ENCODE measurements around the gene PLSCR3. TPM values are rescaled to one million over a fixed set of nuclear protein-coding genes. Genes with fewer than 3 reads are reported as not detected.

Gene PLSCR3
- total RNA-seq, 1 experiment from 2014 or later: 42.7 TPM

- Mint-ChIP-seq H3K36me3 (peaks cover 20% of the 10 kb centered on the region), H3K4me3 (no peak overlapping the region), H3K27ac (no peak overlapping the region), H3K27me3 (ENCODE audit: low read depth) (no peaks in the 10 kb centered on the region), H3K9me3 (no peaks in the 10 kb centered on the region), H3K4me1 (peaks cover 10% of the 10 kb centered on the region)
- ATAC-seq (no peak), DNase-seq (ENCODE audit: low spot score) (no peak)
- CTCF ChIA-PET: no interaction called here
- POLR2A ChIA-PET: no interaction called here
- TF ChIP-seq OVOL2 (CRISPR knock-in tag; IDR thresholded peaks at IDR 0.05; ENCODE audit: borderline replicate concordance): no peak
Measured at GRCh38 chr17:7388856-7389255, 5.5 kb downstream of the PLSCR3 start.

GRCh38 chr17:7384489-7385081 lies 9.7 kb downstream of the PLSCR3 start:
- Mint-ChIP-seq H3K36me3 (peaks cover 7% of the 10 kb centered on the region), H3K4me1 (peaks cover 26% of the 10 kb centered on the region), H3K4me3 (peak overlapping the region; percentile 58), H3K27me3 (ENCODE audit: low read depth) (peaks cover 38% of the 10 kb centered on the region), H3K9me3 (peaks cover 1% of the 10 kb centered on the region; the same call in 1 of the 2 replicates), H3K27ac (peak overlapping the region; percentile 84; the same call in 1 of the 2 replicates)
- DNase-seq (ENCODE audit: low spot score) (no peak), ATAC-seq (no peak)
- CTCF ChIA-PET: interaction anchor here (1.0 to 2.4 kb wide), 8 partner anchors 9 to 176 kb away, joined by 3 to 10 read pairs (median 4); partner anchors contain the start of genes ACAP1, PLSCR3, TMEM102 and TMEM256
- 0 out of 2 replicates have a peak, but pooled peaks have one; percentile 3 for TF ChIP-seq CREM (CRISPR knock-in tag; IDR thresholded peaks at IDR 0.05)
- TF ChIP-seq, protein P1, sequence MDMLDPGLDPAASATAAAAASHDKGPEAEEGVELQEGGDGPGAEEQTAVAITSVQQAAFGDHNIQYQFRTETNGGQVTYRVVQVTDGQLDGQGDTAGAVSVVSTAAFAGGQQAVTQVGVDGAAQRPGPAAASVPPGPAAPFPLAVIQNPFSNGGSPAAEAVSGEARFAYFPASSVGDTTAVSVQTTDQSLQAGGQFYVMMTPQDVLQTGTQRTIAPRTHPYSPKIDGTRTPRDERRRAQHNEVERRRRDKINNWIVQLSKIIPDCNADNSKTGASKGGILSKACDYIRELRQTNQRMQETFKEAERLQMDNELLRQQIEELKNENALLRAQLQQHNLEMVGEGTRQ (CRISPR knock-in tag; IDR thresholded peaks at IDR 0.05): peak; percentile 2; the same call in 1 of the 2 replicates
- TF ChIP-seq OVOL2 (CRISPR knock-in tag; IDR thresholded peaks at IDR 0.05; ENCODE audit: borderline replicate concordance): no peak
- POLR2A ChIA-PET: interaction anchor here (0.7 to 1.9 kb wide), 3 partner anchors 9 to 19 kb away, joined by 3 to 7 read pairs (median 4); partner anchors contain the start of genes PLSCR3 and TMEM256

GRCh38 chr17:7383742-7384488 lies 10.4 kb downstream of the PLSCR3 start:
- ATAC-seq: peak; percentile 85
- Mint-ChIP-seq H3K4me1 (peaks cover 26% of the 10 kb centered on the region), H3K36me3 (peaks cover under 1% of the 10 kb centered on the region), H3K4me3 (peak overlapping the region; percentile 58), H3K9me3 (peaks cover 8% of the 10 kb centered on the region), H3K27me3 (ENCODE audit: low read depth) (peaks cover 45% of the 10 kb centered on the region), H3K27ac (no peak overlapping the region)
- peak; percentile 87 for DNase-seq (ENCODE audit: low spot score)
- ChIA-PET CTCF (interaction anchor here (1.0 to 2.4 kb wide), 9 partner anchors 10 to 176 kb away, joined by 3 to 10 read pairs (median 4); partner anchors contain the start of genes ACAP1, PLSCR3, TMEM102 and TMEM256), POLR2A (interaction anchor here (0.9 to 1.9 kb wide), 2 partner anchors 9 to 20 kb away, joined by 3 to 7 read pairs; partner anchors contain the start of genes PLSCR3 and TMEM256)
- peak; percentile 92; the same call in 1 of the 2 replicates for TF ChIP-seq E2F5 (CRISPR knock-in tag; IDR thresholded peaks at IDR 0.05)
- peak; percentile 49; the same call in 1 of the 2 replicates for TF ChIP-seq CREB1 (CRISPR knock-in tag; IDR thresholded peaks at IDR 0.05)
- TF ChIP-seq, protein P2, sequence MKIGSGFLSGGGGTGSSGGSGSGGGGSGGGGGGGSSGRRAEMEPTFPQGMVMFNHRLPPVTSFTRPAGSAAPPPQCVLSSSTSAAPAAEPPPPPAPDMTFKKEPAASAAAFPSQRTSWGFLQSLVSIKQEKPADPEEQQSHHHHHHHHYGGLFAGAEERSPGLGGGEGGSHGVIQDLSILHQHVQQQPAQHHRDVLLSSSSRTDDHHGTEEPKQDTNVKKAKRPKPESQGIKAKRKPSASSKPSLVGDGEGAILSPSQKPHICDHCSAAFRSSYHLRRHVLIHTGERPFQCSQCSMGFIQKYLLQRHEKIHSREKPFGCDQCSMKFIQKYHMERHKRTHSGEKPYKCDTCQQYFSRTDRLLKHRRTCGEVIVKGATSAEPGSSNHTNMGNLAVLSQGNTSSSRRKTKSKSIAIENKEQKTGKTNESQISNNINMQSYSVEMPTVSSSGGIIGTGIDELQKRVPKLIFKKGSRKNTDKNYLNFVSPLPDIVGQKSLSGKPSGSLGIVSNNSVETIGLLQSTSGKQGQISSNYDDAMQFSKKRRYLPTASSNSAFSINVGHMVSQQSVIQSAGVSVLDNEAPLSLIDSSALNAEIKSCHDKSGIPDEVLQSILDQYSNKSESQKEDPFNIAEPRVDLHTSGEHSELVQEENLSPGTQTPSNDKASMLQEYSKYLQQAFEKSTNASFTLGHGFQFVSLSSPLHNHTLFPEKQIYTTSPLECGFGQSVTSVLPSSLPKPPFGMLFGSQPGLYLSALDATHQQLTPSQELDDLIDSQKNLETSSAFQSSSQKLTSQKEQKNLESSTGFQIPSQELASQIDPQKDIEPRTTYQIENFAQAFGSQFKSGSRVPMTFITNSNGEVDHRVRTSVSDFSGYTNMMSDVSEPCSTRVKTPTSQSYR (CRISPR knock-in tag; IDR thresholded peaks at IDR 0.05): no peak; the same call in 1 of the 2 replicates
- no peak for TF ChIP-seq FOXP1 (CRISPR knock-in tag; IDR thresholded peaks at IDR 0.05; ENCODE audit: borderline replicate concordance)
- no peak for TF ChIP-seq GTF2I (CRISPR knock-in tag; conservative IDR thresholded peaks at IDR 0.05)
- TF ChIP-seq, protein P3, sequence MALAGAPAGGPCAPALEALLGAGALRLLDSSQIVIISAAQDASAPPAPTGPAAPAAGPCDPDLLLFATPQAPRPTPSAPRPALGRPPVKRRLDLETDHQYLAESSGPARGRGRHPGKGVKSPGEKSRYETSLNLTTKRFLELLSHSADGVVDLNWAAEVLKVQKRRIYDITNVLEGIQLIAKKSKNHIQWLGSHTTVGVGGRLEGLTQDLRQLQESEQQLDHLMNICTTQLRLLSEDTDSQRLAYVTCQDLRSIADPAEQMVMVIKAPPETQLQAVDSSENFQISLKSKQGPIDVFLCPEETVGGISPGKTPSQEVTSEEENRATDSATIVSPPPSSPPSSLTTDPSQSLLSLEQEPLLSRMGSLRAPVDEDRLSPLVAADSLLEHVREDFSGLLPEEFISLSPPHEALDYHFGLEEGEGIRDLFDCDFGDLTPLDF (CRISPR knock-in tag; IDR thresholded peaks at IDR 0.05): no peak
- no peak for TF ChIP-seq MLX (CRISPR knock-in tag; IDR thresholded peaks at IDR 0.05)
- TF ChIP-seq, protein P4, sequence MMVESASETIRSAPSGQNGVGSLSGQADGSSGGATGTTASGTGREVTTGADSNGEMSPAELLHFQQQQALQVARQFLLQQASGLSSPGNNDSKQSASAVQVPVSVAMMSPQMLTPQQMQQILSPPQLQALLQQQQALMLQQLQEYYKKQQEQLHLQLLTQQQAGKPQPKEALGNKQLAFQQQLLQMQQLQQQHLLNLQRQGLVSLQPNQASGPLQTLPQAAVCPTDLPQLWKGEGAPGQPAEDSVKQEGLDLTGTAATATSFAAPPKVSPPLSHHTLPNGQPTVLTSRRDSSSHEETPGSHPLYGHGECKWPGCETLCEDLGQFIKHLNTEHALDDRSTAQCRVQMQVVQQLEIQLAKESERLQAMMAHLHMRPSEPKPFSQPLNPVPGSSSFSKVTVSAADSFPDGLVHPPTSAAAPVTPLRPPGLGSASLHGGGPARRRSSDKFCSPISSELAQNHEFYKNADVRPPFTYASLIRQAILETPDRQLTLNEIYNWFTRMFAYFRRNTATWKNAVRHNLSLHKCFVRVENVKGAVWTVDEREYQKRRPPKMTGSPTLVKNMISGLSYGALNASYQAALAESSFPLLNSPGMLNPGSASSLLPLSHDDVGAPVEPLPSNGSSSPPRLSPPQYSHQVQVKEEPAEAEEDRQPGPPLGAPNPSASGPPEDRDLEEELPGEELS (CRISPR knock-in tag; IDR thresholded peaks at IDR 0.05): peak; percentile 78; the same call in 1 of the 2 replicates
- TF ChIP-seq, protein P5, sequence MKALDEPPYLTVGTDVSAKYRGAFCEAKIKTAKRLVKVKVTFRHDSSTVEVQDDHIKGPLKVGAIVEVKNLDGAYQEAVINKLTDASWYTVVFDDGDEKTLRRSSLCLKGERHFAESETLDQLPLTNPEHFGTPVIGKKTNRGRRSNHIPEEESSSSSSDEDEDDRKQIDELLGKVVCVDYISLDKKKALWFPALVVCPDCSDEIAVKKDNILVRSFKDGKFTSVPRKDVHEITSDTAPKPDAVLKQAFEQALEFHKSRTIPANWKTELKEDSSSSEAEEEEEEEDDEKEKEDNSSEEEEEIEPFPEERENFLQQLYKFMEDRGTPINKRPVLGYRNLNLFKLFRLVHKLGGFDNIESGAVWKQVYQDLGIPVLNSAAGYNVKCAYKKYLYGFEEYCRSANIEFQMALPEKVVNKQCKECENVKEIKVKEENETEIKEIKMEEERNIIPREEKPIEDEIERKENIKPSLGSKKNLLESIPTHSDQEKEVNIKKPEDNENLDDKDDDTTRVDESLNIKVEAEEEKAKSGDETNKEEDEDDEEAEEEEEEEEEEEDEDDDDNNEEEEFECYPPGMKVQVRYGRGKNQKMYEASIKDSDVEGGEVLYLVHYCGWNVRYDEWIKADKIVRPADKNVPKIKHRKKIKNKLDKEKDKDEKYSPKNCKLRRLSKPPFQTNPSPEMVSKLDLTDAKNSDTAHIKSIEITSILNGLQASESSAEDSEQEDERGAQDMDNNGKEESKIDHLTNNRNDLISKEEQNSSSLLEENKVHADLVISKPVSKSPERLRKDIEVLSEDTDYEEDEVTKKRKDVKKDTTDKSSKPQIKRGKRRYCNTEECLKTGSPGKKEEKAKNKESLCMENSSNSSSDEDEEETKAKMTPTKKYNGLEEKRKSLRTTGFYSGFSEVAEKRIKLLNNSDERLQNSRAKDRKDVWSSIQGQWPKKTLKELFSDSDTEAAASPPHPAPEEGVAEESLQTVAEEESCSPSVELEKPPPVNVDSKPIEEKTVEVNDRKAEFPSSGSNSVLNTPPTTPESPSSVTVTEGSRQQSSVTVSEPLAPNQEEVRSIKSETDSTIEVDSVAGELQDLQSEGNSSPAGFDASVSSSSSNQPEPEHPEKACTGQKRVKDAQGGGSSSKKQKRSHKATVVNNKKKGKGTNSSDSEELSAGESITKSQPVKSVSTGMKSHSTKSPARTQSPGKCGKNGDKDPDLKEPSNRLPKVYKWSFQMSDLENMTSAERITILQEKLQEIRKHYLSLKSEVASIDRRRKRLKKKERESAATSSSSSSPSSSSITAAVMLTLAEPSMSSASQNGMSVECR (CRISPR knock-in tag; IDR thresholded peaks at IDR 0.05; ENCODE audit: borderline replicate concordance): peak; percentile 53; the same call in 1 of the 2 replicates
- 0 out of 2 replicates have a peak, but pooled peaks have one; percentile 36 for TF ChIP-seq TP53 (CRISPR knock-in tag; IDR thresholded peaks at IDR 0.05)
- TF ChIP-seq ZNF317 (CRISPR knock-in tag; IDR thresholded peaks at IDR 0.05; ENCODE audit: borderline replicate concordance, low read depth): 0 out of 2 replicates have a peak, but pooled peaks have one; percentile 27

Data from WTC11 (cell line).